H1 (cell line): Measurements from ENCODE around the gene TSPAN4. TPM values are rescaled to one million over a fixed set of nuclear protein-coding genes. Genes with fewer than 3 reads are reported as not detected.

ENCODE experiments used
- CTCF ChIA-PET: fragments of 300-600 bp; sonication (Branson Sonifier 250); formaldehyde crosslinking; loops from one replicate; lab custom pipeline; 2021; ENCODE audit not compliant: partially characterized antibody; lab: Charles Lee
- POLR2A ChIA-PET: fragments of 300-600 bp; sonication (Branson Sonifier 250); formaldehyde crosslinking; loops from one replicate; lab custom pipeline; 2021; ENCODE audit warnings: inconsistent platforms; ENCODE audit not compliant: partially characterized antibody; lab: Charles Lee
- DNase-seq, 2 experiments: peaks; one replicate each; pipeline versions ENCODE4 v3.0.0 to v3.0.0-alpha.2; 2010 to 2022; ENCODE audit warnings: low spot score in 2 of 2, low read depth in 1 of 2, mixed read lengths in 1 of 2
- FAIRE-seq: peaks from 2 replicates; lab custom pipeline; 2011; peaks lifted over from hg19 to GRCh38; lab: Jason Lieb, UNC
- H2AFZ ChIP-seq: 2 replicates; pipeline ENCODE4 v1.8.1; 2012; ENCODE audit warnings: low read length, inconsistent platforms
- H2AK5ac ChIP-seq: 2 replicates; pipeline ENCODE4 v1.6.1; 2013; ENCODE audit warnings: low read depth, low read length
- H2BK120ac ChIP-seq: replicated peaks from 2 replicates; pipeline ENCODE3; 2013; ENCODE audit warnings: low read depth, low read length, inconsistent platforms
- H2BK12ac ChIP-seq: 2 replicates; pipeline ENCODE4 v1.6.1; 2013; ENCODE audit warnings: low read depth, low read length
- H2BK15ac ChIP-seq: 2 replicates; pipeline ENCODE4 v1.6.1; 2013; ENCODE audit warnings: low read length
- H2BK20ac ChIP-seq: 2 replicates; pipeline ENCODE4 v1.6.1; 2013; ENCODE audit warnings: low read length
- H2BK5ac ChIP-seq: 2 replicates; pipeline ENCODE4 v1.6.1; 2013; ENCODE audit warnings: low read depth, low read length
- H3K14ac ChIP-seq: 2 replicates; pipeline ENCODE4 v1.6.1; 2013; ENCODE audit warnings: inconsistent platforms; ENCODE audit not compliant: insufficient read length
- H3K18ac ChIP-seq: 2 replicates; pipeline ENCODE4 v1.6.1; 2013; ENCODE audit warnings: low read length; ENCODE audit errors: extremely low read depth
- H3K23ac ChIP-seq: 2 replicates; pipeline ENCODE4 v1.6.1; 2013; ENCODE audit warnings: inconsistent platforms; ENCODE audit not compliant: insufficient read length
- H3K23me2 ChIP-seq: 2 replicates; pipeline ENCODE4 v1.6.1; 2013; ENCODE audit warnings: low read depth, low read length
- H3K27ac ChIP-seq: 2 replicates; pipeline ENCODE4 v1.6.1; 2011; ENCODE audit warnings: low read depth, low read length, inconsistent platforms
- H3K27me3 ChIP-seq, 4 experiments: replicated peaks in 1 of 4; 1 replicate in 1 of 4; 2 replicates in 3 of 4; pipeline versions ENCODE4 v1.6.1 to v1.8.1; 2011 to 2013; ENCODE audit warnings: low read length in 3 of 4, mild to moderate bottlenecking in 3 of 4, inconsistent platforms in 2 of 4, mixed read lengths in 2 of 4, moderate library complexity in 1 of 4; ENCODE audit not compliant: control insufficient read depth in 3 of 4, insufficient read depth in 3 of 4; ENCODE audit errors: extremely low read depth in 1 of 4
- H3K36me3 ChIP-seq, 4 experiments: 2 replicates each; pipeline versions ENCODE4 v1.6.1 to v1.8.1; 2011 to 2013; ENCODE audit warnings: mild to moderate bottlenecking in 4 of 4, low read length in 3 of 4, moderate library complexity in 2 of 4, control low read depth in 1 of 4, inconsistent platforms in 1 of 4; ENCODE audit not compliant: insufficient read depth in 4 of 4, control insufficient read depth in 2 of 4
- H3K4ac ChIP-seq: replicated peaks from 2 replicates; pipeline ENCODE3; 2013; ENCODE audit warnings: low read length, low read depth, mixed read lengths, inconsistent platforms; ENCODE audit not compliant: insufficient read length
- H3K4me1 ChIP-seq, 4 experiments: replicated peaks in 1 of 4; 1 replicate in 1 of 4; 2 replicates in 3 of 4; pipeline versions ENCODE4 v1.6.1 to v1.8.1; 2011 to 2013; ENCODE audit warnings: low read length in 3 of 4, inconsistent platforms in 2 of 4, mixed read lengths in 1 of 4; ENCODE audit not compliant: insufficient read depth in 4 of 4, control insufficient read depth in 3 of 4
- H3K4me2 ChIP-seq, 2 experiments: 2 replicates each; pipeline versions ENCODE4 v1.6.1 to v1.8.1; 2011 to 2013; ENCODE audit warnings: low read depth in 2 of 2, low read length in 2 of 2, control low read depth in 1 of 2, inconsistent platforms in 1 of 2, mild to moderate bottlenecking in 1 of 2; ENCODE audit not compliant: insufficient read depth in 1 of 2
- H3K4me3 ChIP-seq, 4 experiments: fragments of 200-600, 300-600 bp in 1 of 4; sonication (generic), shearing (Covaris generic), sonication (Bioruptor Twin) in 1 of 4; 2 replicates each; pipeline versions ENCODE4 v1.5.1 to v1.8.1; 2011 to 2016; ENCODE audit warnings: low read length in 4 of 4, low read depth in 3 of 4, control low read depth in 2 of 4, inconsistent platforms in 2 of 4, mild to moderate bottlenecking in 2 of 4, mixed read lengths in 1 of 4, moderate library complexity in 1 of 4; ENCODE audit not compliant: insufficient read depth in 2 of 4; ENCODE audit errors: extremely low read depth in 1 of 4
- H3K56ac ChIP-seq: replicated peaks from 2 replicates; pipeline ENCODE3; 2013; ENCODE audit warnings: low read depth, mild to moderate bottlenecking, mixed read lengths, low read length, inconsistent platforms; ENCODE audit not compliant: insufficient read length
- H3K79me1 ChIP-seq: 2 replicates; pipeline ENCODE4 v1.6.1; 2013; ENCODE audit warnings: low read depth, low read length, control low read depth
- H3K79me2 ChIP-seq, 2 experiments: 2 replicates each; pipeline versions ENCODE4 v1.6.1 to v1.8.1; 2012 to 2013; ENCODE audit warnings: low read length in 2 of 2, mild to moderate bottlenecking in 2 of 2, inconsistent platforms in 1 of 2; ENCODE audit not compliant: insufficient read depth in 2 of 2, control insufficient read depth in 1 of 2
- H3K9ac ChIP-seq, 4 experiments: replicated peaks in 1 of 4; 1 replicate in 1 of 4; 2 replicates in 3 of 4; pipeline versions ENCODE4 v1.6.1 to v1.8.1; 2011 to 2013; ENCODE audit warnings: low read depth in 3 of 4, low read length in 3 of 4, control low read depth in 2 of 4, mild to moderate bottlenecking in 2 of 4, moderate library complexity in 2 of 4, inconsistent platforms in 1 of 4; ENCODE audit errors: extremely low read depth in 1 of 4
- H3K9me3 ChIP-seq, 2 experiments: 2 replicates each; pipeline versions ENCODE4 v1.6.1 to v1.8.1; 2012 to 2013; ENCODE audit warnings: mild to moderate bottlenecking in 2 of 2, moderate library complexity in 2 of 2, control low read depth in 1 of 2, inconsistent platforms in 1 of 2, low read depth in 1 of 2, low read length in 1 of 2, mixed read lengths in 1 of 2; ENCODE audit not compliant: insufficient read depth in 2 of 2
- H4K20me1 ChIP-seq, 2 experiments: replicated peaks in 1 of 2; 2 replicates each; pipeline versions ENCODE3 to v1.8.1; 2011 to 2013; ENCODE audit warnings: inconsistent platforms in 2 of 2, low read length in 2 of 2, mild to moderate bottlenecking in 1 of 2; ENCODE audit not compliant: insufficient read depth in 2 of 2, control insufficient read depth in 1 of 2
- H4K5ac ChIP-seq: 2 replicates; pipeline ENCODE4 v1.6.1; 2013; ENCODE audit warnings: low read length, low read depth, mixed read lengths, inconsistent platforms; ENCODE audit not compliant: insufficient read length
- H4K8ac ChIP-seq: 2 replicates; pipeline ENCODE4 v1.8.0; 2013; ENCODE audit warnings: mild to moderate bottlenecking, moderate library complexity, low read length, inconsistent platforms; ENCODE audit not compliant: insufficient read depth; ENCODE audit errors: extremely low read depth
- H4K91ac ChIP-seq: replicated peaks from 2 replicates; pipeline ENCODE3; 2013; ENCODE audit warnings: low read length, mixed read lengths, inconsistent platforms; ENCODE audit not compliant: insufficient read length
- BACH1 ChIP-seq: IDR thresholded peaks from 2 replicates; pipeline ENCODE4 v1.6.1; 2012; ENCODE audit warnings: low read length, improper control_type of control experiment
- BRCA1 ChIP-seq: IDR thresholded peaks from 2 replicates; pipeline ENCODE4 v1.6.1; 2012; ENCODE audit warnings: low read depth, low read length, improper control_type of control experiment
- CBX8 ChIP-seq: fragments of 300-800, 300-1000 bp; sonication (generic); IDR thresholded peaks from 2 replicates; pipeline ENCODE4 v1.7.1; 2016; ENCODE audit warnings: low read depth, low read length, borderline replicate concordance
- CHD2 ChIP-seq: IDR thresholded peaks from 2 replicates; pipeline ENCODE4 v1.6.1; 2012; ENCODE audit warnings: low read length, improper control_type of control experiment
- KDM5A ChIP-seq: fragments of 200-600 bp; IDR thresholded peaks from 2 replicates; pipeline ENCODE4 v1.7.1; 2012; ENCODE audit warnings: mild to moderate bottlenecking, low read length, inconsistent platforms, mixed read lengths
- NANOG ChIP-seq: IDR thresholded peaks from 2 replicates; pipeline ENCODE4 v1.6.1; 2011; ENCODE audit warnings: low read length, low read depth, mild to moderate bottlenecking, inconsistent platforms; ENCODE audit not compliant: insufficient read depth, poor library complexity, severe bottlenecking
- POLR2AphosphoS5 ChIP-seq: IDR thresholded peaks from 2 replicates; pipeline ENCODE4 v1.6.1; 2011; ENCODE audit warnings: low read depth, low read length
- POU5F1 ChIP-seq: IDR thresholded peaks from 2 replicates; pipeline ENCODE4 v1.6.1; 2011; ENCODE audit warnings: low read depth, mild to moderate bottlenecking, low read length, moderate library complexity
- RAD21 ChIP-seq, 2 experiments: IDR thresholded peaks in 1 of 2; conservative IDR thresholded peaks in 1 of 2; 2 replicates each; pipeline ENCODE4 v1.6.1; 2011; ENCODE audit warnings: low read depth in 2 of 2, low read length in 2 of 2, improper control_type of control experiment in 1 of 2, inconsistent platforms in 1 of 2, mild to moderate bottlenecking in 1 of 2, moderate library complexity in 1 of 2
- SUZ12 ChIP-seq: fragments of 200-600 bp; sonication (generic); IDR thresholded peaks from 2 replicates; pipeline ENCODE4 v1.6.1; 2012; ENCODE audit warnings: mild to moderate bottlenecking, inconsistent platforms, low read length, moderate library complexity, mixed read lengths
- TAF1 ChIP-seq: IDR thresholded peaks from 2 replicates; pipeline ENCODE4 v1.6.1; 2011; ENCODE audit warnings: mild to moderate bottlenecking, low read depth, low read length
- WGBS, 2 experiments: shearing (Covaris generic) in 1 of 2; methylation state at CpG; one replicate each; pipeline versions ENCODE4 v1.1.6 to v1.1.7; 2013 to 2015; ENCODE audit warnings: low lambda C conversion rate in 2 of 2, mixed read lengths in 2 of 2, inconsistent platforms in 1 of 2, low coverage in 1 of 2, missing lambda C conversion rate in 1 of 2; ENCODE audit not compliant: insufficient replicate concordance in 2 of 2, insufficient coverage in 1 of 2, insufficient read length in 1 of 2; ENCODE audit errors: extremely low coverage in 1 of 2, missing lambda C conversion rate in 1 of 2; 5-methylcytosine and 5-hydroxymethylcytosine counted together
- polyA plus RNA-seq, 7 experiments: library from polyadenylated mRNA; depleted of rRNA in 3 of 7; stranded (reverse) in 5 of 7; unstranded in 2 of 7; fragments of >200 nt in 5 of 7; fragments of 200-250 nt in 2 of 7; gene quantifications; 1 replicate in 5 of 7; 2 replicates in 1 of 7; 4 replicates in 1 of 7; pipeline versions ENCODE4 v1.2.1 to v1.2.3, GENCODE V29; 2011 to 2013; ENCODE audit warnings: missing spikeins in 2 of 7, mixed read lengths in 2 of 7
- total RNA-seq: library from RNA; stranded (reverse); fragmentation: NEBNext Ultra II Directional; extraction: Animal tissue kit (Norgen Biotek cat#: 25700); gene quantifications from 2 replicates; pipeline ENCODE4 v1.2.1, GENCODE V29; 2021
- TF ChIP-seq, protein P1 (sequence below): IDR thresholded peaks from 2 replicates; pipeline ENCODE4 v1.6.1; 2012; ENCODE audit warnings: inconsistent platforms
- TF ChIP-seq, protein P2 (sequence below): IDR thresholded peaks from 2 replicates; pipeline ENCODE4 v1.6.1; 2011; ENCODE audit warnings: low read length, improper control_type of control experiment

TSPAN4 gene
- total and polyA plus RNA-seq, 2 of the 8 experiments (the other 6 are each of a cell fraction or from before 2014, with no cell fraction given): 74.1 to 145 TPM

DNA sequence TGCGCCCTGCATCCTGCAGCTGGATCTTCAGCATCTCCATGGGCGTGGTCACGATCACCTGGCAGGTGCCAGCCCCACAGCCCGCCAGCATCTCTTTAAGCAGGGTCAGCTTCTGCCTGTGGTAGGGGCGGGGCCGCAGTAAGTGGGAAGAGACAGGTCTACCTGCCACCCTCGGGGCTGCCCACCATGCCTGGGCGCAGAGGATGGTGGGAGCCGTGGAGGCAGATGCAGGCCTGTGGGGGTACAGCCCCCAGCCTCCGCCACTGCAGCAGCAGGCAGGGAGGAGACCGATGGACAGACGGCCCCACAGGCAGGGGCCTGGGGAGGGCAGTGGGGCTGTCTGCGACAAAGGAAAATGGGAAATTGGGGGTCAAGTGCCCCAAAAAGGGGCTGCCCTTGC is 49.8 kb upstream of the TSPAN4 start:
- Histone ChIP-seq H3K23ac (no peak overlapping the region), H2BK120ac (no peak overlapping the region), H3K9me3 (no peaks in the 10 kb centered on the region), H3K79me2 (peaks cover 0 to 5% of the 10 kb centered on the region in 2 experiments; a peak in 1 of 4 replicates), H4K20me1 (peaks cover 2 to 13% of the 10 kb centered on the region in 2 experiments), H4K8ac (no peak overlapping the region), H2BK15ac (no peak overlapping the region), H3K56ac (no peak overlapping the region), H2BK5ac (no peak overlapping the region), H3K27ac (no peak overlapping the region), H3K23me2 (peaks cover 7% of the 10 kb centered on the region), H2BK12ac (no peak overlapping the region), H3K4me2 (no peak overlapping the region), H3K9ac (no peak overlapping the region), H3K14ac (no peak overlapping the region), H2AK5ac (no peak overlapping the region), H3K4ac (no peak overlapping the region), H4K91ac (no peak overlapping the region), H4K5ac (no peak overlapping the region), H2AFZ (no peak overlapping the region), H3K36me3 (peaks cover 0 to 12% (median 0%) of the 10 kb centered on the region in 4 experiments; a peak in 3 of 8 replicates), H3K4me1 (peaks cover 4 to 36% (median 25%) of the 10 kb centered on the region in 4 experiments), H3K18ac (no peak overlapping the region), H3K79me1 (peaks cover 7% of the 10 kb centered on the region; the same call in 1 of the 2 replicates), H3K4me3 (no peak overlapping the region), H2BK20ac (no peak overlapping the region), H3K27me3 (no peaks in the 10 kb centered on the region)
- FAIRE-seq (no peak), DNase-seq (no peak)
- ChIA-PET POLR2A (interaction anchor here (0.7 to 53.0 kb wide), 3 partner anchors 16 to 44 kb away, joined by 3 to 1917 read pairs (median 43); partner anchors contain the start of genes CD151, CRACR2B, GATD1 and PNPLA2), CTCF (interaction anchor here (0.6 to 2.2 kb wide), 3 partner anchors 10 to 20 kb away, joined by 3 to 10 read pairs (median 3); no protein-coding TSS in a partner anchor)
- WGBS, 2 experiments: 91% methylated on average over 9 of the region's 13 CpGs; no CpG with 5 or more reads in 1 of the 2 experiments
- TF ChIP-seq KDM5A (no peak), CBX8 (no peak), TAF1 (no peak), SUZ12 (no peak), BACH1 (no peak), POU5F1 (no peak), NANOG (no peak), POLR2AphosphoS5 (no peak), BRCA1 (no peak), RAD21 (IDR thresholded peaks at IDR 0.05 in 1 of 2, conservative IDR thresholded peaks at IDR 0.05 in 1 of 2; ENCODE audit: low read depth in 2 of 2, low read length in 2 of 2) (no peak), CHD2 (no peak)
- TF ChIP-seq, protein P1, sequence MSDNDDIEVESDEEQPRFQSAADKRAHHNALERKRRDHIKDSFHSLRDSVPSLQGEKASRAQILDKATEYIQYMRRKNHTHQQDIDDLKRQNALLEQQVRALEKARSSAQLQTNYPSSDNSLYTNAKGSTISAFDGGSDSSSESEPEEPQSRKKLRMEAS: no peak
- TF ChIP-seq, protein P2, sequence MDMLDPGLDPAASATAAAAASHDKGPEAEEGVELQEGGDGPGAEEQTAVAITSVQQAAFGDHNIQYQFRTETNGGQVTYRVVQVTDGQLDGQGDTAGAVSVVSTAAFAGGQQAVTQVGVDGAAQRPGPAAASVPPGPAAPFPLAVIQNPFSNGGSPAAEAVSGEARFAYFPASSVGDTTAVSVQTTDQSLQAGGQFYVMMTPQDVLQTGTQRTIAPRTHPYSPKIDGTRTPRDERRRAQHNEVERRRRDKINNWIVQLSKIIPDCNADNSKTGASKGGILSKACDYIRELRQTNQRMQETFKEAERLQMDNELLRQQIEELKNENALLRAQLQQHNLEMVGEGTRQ: no peak
